ENCODE data around the gene IL22RA2.

- TF ChIP-seq, protein P1, sequence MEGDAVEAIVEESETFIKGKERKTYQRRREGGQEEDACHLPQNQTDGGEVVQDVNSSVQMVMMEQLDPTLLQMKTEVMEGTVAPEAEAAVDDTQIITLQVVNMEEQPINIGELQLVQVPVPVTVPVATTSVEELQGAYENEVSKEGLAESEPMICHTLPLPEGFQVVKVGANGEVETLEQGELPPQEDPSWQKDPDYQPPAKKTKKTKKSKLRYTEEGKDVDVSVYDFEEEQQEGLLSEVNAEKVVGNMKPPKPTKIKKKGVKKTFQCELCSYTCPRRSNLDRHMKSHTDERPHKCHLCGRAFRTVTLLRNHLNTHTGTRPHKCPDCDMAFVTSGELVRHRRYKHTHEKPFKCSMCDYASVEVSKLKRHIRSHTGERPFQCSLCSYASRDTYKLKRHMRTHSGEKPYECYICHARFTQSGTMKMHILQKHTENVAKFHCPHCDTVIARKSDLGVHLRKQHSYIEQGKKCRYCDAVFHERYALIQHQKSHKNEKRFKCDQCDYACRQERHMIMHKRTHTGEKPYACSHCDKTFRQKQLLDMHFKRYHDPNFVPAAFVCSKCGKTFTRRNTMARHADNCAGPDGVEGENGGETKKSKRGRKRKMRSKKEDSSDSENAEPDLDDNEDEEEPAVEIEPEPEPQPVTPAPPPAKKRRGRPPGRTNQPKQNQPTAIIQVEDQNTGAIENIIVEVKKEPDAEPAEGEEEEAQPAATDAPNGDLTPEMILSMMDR (conservative IDR thresholded peaks at IDR 0.05 in 1 of 2, IDR thresholded peaks at IDR 0.05 in 1 of 2; ENCODE audit: extremely low read depth in 1 of 2, insufficient read depth in 1 of 2, low read depth in 1 of 2, low read length in 2 of 2) = no peak
- TF ChIP-seq EZH2 (IDR thresholded peaks at IDR 0.05; ENCODE audit: borderline replicate concordance, low read length) = no peak
These were observed 3.0 kb downstream of the IL22RA2 start for GRCh38 chr6:137170266-137171052.

Data from mammary epithelial cell (primary cell).